GM18520 (cell line): Measurements from ENCODE around the gene TMEM185A.
"Not testable (repeated sequence)": the region's sequence is repeated elsewhere in the genome, so short reads cannot be mapped to it uniquely, and the experiment has no call there.

Experiments
- ATAC-seq: cut with Tn5 transposase; IDR thresholded peaks from one replicate; pipeline ENCODE4 v1.9.1; 2021; ENCODE audit not compliant: unreplicated experiment

The TMEM185A gene

DNA sequence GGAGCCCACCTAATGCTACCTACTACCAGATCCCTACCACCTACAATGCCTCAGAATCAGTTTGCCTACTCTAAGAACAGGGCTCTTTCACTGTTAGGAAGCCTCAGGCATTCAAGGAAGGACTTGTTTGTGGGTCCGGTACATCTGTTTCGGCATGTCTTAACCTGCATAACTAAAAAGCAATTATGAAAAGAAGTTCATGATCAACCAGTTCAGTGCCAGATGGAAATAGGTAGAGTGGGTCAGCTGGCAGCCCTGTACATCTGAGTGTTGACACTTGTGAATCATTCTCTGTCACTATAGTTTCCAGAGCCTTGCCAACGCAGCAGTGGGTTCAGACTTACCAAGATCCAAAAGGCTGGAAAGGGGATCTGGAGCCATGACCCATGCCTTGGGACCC lies 3.3 kb downstream of the TMEM185A start:
- no peak for ATAC-seq

DNA sequence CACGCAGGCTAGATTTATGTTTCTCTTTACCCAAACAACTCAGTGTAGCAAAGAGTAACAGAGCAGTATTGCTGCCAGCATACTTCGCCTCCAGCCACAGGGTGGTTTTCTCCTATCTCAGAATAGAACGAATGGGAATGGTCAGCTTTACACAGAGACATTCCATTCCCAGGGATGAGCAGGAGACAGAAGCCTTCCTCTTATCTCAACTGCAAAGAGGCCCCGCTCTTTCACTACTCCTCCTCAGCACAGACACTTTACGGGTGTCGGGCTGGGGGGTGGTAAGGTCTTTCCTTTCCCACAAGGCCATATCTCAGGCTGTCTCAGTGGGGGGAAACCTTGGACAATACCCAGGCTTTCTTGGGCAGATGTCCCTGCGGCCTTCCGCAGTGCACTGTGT lies 4.8 kb downstream of the TMEM185A start:
- not testable (repeated sequence) for ATAC-seq

DNA sequence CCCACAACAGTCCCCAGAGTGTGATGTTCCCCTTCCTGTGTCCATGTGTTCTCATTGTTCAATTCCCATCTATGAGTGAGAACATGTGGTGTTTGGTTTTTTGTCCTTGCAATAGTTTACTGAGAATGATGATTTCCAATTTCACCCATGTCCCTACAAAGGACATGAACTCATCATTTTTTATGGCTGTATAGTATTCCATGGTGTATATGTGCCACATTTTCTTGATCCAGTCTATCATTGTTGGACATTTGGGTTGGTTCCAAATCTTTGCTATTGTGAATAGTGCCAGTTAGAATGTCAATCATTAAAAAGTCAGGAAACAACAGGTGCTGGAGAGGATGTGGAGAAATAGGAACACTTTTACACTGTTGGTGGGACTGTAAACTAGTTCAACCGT lies 11.9 kb downstream of the TMEM185A start:
- ATAC-seq = not testable (repeated sequence)

DNA sequence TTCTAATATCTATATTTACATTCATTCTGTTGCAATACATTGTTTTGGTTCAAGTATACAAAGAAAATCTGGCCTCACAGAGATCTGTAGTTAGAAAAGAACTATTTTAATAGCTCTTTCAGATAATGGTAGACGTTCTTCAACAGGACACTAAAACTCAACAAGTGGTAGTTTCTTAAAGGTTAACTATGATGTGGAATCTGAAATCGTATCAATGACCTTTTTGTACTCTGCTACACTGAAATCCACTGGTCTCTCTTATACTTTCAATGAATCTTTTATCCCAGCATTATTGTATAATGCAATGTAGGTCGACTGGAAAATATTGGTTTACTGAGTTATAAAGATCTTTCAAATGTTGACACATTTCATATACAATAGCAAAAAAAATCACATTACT lies 12.7 kb downstream of the TMEM185A start:
- no peak for ATAC-seq

DNA sequence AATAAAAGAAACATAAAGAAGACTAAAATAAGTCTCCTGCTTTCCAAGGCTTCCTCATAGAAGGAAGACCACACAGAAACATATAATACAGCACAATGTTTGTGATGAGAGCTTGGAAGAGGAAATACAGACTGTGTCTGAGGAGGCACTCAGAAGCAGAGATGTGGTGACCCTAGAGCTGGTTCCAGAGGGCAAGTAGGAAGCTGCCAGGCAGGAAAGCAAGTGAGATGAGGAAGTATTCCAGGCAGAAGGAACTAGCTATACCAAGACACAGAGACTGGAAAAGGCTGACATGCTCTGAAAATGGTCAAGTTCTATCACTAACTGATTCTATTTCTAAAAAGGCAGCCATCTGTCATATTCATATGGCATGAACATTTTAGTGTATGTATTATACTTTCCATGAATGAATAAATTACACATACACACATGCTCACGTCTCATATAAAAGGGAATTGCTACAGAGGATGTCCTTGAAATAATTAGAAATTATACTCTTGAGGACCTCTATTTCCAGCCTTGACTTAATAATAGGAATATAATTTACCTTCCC lies 19.9 kb downstream of the TMEM185A start:
- ATAC-seq = no peak

- ATAC-seq = no peak
Observed at GRCh38 chrX:149610511-149610910, 21.1 kb downstream of the TMEM185A start.

DNA sequence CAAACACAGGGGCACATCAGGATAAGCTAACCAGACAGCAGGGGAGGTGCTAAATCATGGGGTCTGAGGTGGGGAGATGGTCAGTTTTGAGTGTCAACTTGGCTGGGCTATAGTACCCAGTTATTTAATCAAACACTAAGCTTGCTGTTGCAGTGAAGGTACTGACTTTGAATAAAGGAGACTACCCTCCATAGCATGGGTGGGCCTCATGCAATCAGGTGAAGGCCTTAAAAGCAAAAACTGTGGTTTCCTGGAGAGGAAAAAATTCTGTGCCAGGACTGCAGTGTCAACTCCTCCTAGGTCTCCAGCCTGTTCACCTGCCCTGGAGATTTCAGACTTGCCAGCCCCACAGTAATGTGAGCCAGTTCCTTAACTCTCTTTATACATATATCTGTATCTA lies 23.9 kb downstream of the TMEM185A start:
- ATAC-seq = no peak

DNA sequence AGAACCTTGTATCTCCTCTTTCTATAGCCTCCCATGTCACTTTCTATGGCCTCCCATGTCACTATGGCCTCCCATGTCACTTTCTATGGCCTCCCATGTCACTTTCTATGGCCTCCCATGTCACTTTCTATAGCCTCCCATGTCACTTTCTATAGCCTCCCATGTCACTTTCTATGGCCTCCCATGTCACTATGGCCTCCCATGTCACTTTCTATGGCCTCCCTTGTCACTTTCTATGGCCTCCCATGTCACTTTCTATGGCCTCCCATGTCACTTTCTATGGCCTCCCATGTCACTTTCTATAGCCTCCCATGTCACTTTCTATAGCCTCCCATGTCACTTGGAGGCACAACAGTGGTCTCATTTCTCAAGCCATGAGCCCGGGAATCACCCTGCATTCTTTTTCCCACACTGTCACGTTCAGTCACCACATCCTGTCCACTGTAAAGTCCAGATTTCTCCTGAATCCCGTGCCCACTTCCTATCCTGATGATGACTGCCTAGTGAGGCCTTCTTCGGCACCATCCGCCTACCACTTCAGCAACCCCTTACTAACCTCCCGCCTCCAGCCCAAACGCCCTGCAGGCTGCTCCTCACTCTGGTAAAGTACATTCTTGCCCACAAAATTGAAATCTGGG lies 26.2 kb downstream of the TMEM185A start:
- ATAC-seq = not testable (repeated sequence)

DNA sequence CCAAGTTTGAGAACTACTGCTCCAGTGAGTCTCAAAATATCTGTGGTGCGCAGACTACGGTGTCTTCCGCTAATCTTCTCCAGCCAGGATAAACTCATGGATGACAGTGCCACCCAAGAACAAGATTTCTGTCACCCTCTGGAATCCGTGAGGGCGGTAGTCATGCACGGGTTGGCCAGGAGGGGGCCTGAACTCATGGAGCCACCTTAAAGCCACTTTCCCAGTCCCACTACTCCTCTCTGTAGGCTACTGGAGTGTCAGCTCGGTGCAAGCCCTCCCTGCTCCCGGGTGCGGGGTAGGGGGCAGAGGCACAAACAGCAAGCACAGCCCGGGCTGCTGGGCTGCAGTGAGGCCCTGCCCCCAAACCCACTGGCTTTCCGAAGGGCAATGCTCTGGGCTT lies 33.0 kb downstream of the TMEM185A start:
- ATAC-seq = not testable (repeated sequence)

GRCh38 chrX:149595943-149596342 lies 35.6 kb downstream of the TMEM185A start:
- ATAC-seq = not testable (repeated sequence)

DNA sequence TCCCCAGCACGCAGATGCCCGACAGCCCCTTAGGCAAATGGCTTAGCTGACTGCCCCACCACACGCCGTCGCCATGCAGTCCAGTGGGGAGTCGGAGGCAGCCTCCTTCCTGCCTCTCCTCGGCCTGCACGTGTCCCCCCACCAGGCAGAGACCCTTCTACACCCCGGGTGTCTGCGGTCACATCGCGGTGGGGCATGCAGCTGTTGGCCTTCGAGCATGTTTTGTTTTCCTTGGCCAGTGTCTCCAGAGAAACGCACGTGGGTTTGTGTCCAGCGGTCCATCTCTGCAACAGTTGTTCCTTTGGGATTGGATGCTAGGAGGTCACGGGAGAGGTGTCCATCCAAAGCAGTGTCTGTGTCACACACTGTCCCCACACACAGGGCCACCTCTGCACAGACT lies 36.4 kb downstream of the TMEM185A start, which contains the start of gene HSFX2:
Gene HSFX2, minus strand, starts transcription at position 101 of the 400 bp plus-strand sequence. CDS start 614 bp downstream, outside the sequence.
- ATAC-seq = not testable (repeated sequence)

DNA sequence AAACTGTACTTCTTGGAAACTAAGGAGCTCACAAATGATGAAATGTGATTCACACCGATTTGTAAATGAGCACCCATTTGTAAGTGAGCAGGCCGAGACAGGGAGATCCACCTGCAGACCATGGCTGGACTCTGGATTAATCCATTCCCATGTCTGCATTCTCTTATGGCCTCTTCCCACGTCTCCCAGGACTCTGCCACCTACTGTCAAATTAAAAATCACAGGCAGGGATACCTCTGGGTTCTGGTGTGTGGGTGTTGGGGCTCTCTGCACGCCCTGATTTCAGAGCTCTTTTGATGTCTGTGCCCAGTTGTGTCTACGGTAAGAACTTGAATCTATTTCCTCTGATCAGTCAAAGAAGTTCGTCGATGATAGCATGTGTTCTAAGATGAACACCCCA lies 40.6 kb downstream of the TMEM185A start:
- ATAC-seq = not testable (repeated sequence)

DNA sequence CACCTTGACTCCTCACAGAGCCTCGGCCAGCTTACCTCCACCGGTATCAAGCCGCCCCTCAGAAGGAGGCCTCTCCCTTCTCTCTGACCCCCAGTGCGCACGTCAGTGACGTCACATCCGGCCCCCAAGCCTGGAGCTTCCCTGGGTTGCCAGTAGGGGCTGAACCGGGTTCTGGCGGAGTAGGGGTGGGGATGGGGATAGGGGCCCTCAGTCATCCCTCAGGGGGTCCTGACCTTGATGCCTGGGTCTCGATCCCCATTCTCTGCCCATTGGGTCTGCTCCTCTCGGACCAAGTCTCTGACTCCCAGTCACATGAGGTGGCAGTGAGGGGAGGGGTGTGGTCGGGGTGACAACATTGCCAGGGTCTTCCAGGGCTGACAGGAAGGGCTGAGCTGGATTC lies 44.2 kb downstream of the TMEM185A start, which contains the start of gene MAGEA9B:
Gene MAGEA9B, minus strand, starts transcription at position 101 of the 400 bp plus-strand sequence. CDS start 4,280 bp downstream, outside the sequence.
- ATAC-seq = not testable (repeated sequence)

- ATAC-seq = not testable (repeated sequence)
Observed at GRCh38 chrX:149585631-149586030, 46.0 kb downstream of the TMEM185A start.

- peak; percentile 99 for ATAC-seq
Observed at GRCh38 chrX:149573456-149573855, 58.1 kb downstream of the TMEM185A start.

DNA sequence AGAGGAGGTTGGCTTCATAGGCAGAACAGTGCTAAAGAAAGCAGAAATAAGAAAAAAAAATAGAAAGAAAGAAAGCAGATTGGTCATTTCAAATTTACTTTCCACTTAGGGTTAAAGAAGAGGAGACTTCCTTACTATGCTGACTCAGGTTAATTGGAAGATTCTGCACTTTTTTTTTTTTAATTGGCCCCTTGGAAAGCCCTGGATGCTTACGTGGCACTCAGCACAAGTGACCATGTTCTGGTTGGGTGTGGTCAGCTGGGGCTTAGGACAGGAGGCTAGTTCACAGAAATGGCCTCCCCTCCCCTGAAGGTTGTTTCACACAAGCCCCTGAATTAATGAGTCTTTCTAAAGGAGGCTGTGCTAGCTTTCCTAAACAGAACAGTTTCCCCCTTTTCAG lies 58.8 kb downstream of the TMEM185A start:
- ATAC-seq = no peak

DNA sequence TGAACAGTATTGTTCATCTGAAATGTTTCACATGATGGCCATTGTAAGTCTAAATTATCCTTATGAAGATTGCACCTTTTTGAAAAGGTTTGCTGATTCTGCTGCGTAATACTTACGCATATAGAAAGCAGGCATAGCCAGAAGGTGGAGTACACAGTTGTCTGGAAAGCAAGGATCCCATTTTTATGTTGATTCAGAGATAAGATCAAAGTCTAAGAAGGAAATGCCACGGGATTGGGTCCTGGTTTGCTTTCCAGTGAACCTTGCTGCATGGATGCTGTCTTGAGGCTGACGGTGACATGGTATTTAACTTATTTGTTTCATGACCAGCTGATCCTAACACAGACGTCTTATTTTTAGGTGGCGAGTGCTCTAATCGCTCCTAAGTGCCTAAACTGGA lies 59.8 kb downstream of the TMEM185A start:
- no peak for ATAC-seq

DNA sequence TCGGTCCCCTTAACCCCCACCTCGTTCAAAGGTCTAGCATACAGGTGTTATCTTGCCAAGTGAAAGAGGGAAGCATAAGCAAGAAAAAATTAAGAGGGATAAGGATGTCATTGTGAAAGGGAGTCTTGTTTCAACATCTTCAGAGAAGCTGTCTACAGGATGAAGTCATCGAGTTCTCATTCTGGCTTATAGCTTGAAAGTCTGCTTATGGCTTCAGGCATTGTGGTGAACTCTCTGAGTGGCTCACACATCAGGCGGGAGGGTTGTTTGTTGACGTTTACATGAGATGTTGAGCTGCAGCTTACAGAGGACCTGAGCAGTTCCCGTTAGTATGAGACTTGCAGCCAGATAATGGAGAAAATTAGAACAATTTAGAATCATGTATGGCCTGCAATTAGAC lies 60.9 kb downstream of the TMEM185A start:
- no peak for ATAC-seq

DNA sequence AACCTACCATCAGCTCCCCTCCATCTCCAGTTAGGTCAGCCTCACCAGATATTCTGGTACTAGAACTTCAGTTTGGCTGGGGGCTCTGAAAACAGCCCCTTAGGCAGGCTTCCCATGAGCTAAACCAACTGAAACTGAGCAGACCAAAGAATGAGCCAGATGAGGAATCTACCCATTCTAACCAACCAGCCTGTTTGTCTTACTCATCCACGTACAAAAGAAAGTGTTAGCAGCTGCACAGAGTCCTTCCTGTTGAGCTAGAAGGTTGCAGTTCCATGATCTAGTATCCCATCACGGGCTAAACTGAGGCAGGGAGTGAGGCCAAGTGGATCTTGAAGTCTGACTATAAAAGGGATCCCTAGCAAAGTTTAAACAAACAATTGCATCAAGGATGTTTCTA lies 61.8 kb downstream of the TMEM185A start:
- no peak for ATAC-seq

DNA sequence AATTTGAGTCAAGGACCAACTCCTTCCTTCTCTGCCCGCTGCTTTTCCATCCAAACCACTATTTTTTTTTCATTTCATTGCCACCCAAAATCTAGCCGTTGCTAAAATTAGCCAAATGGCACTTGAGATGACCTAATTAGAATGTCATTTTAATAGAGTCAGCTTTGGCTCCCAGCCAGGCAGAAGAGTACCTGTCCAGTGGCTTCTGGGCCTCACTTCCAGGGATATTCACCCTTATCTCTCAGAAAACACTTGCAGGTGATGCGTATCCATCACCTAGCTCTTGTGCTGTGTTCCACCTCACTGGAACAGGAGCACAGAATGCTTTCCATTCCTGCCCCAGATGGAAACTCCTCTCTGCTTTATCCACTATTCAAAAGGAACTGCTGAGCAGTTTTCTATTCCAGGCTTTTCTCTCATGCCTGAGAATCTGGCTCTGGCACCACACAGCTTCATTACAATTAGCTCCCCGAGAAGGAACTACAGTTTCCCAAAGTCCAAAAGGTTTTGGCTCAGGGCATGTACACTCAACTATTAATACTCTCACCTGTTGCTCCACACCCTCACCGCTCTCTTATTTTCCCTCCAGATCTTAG lies 62.8 kb downstream of the TMEM185A start:
- ATAC-seq = no peak

DNA sequence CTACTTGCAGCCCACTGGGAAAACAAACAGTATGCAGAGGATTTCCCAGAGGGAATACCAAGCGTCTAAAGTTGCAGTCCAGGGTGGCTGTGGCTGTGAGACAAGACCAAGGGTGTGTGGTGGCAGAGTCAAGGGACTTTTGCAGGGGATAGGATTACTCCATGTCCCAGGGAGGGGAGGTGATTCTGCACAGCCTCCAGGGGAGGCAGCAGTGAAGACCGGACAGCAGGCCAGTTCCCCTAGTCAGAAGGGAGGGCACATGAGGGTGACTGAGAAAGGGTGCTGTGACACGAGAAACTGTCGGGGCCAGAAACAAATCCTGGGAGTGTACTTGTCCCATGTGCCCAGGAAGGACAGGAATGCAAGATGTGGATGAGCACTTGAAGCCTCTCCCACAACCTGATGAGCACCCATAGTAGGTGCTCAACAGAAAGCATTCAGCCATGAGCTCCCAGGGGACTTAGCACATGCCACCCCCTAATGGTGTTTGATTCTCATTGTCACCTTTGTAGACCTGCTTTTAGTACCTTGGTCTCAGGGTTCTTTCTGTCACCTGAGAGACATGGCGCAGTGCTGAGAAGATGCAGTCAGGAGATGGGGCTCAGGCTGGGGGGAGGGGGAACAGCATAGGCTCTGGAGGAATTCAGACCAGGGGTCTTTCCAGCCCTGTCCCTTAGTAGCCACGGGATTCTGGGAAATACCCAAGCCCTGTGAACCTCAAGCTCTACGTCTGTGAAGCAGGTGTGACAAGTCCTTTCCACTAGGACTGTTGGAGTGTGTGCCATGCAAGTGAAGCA lies 63.8 kb downstream of the TMEM185A start:
- no peak for ATAC-seq
